Activated naive CD4-positive, alpha-beta T cell treated with anti-CD3 and anti-CD28 coated beads, Interleukin-2, amount 50 U/mL, for 72 hours (primary cell): ENCODE data around the gene SDK1. TPM values are rescaled to one million over a fixed set of nuclear protein-coding genes. Genes with fewer than 3 reads are reported as not detected.
A peak's percentile ranks its signal among the peaks of the same experiment; 100 is the strongest.
"Not testable (repeated sequence)": the region's sequence is repeated elsewhere in the genome, so short reads cannot be mapped to it uniquely, and the experiment has no call there.

Experiments
- ATAC-seq, 2 donors: fragments of 150-1000 bp; cut with Tn5 transposase; 2 replicates each; pipeline ENCODE4 v1.10.0; 2021; ENCODE audit warnings: mild to moderate bottlenecking in 2 of 2, moderate library complexity in 2 of 2
- DNase-seq, 2 donors: peaks; one replicate each; pipeline ENCODE4 v3.0.0; 2021 to 2022; ENCODE audit warnings: low spot score in 2 of 2
- H3K27ac Mint-ChIP-seq, 2 donors: one replicate each; pipeline ENCODE4 v1.8.0; 2022; ENCODE audit warnings: mild to moderate bottlenecking in 2 of 2, mixed read lengths in 2 of 2
- H3K36me3 Mint-ChIP-seq, 2 donors: one replicate each; pipeline ENCODE4 v1.8.0; 2022; ENCODE audit warnings: mixed read lengths in 2 of 2
- H3K9me3 Mint-ChIP-seq, 2 donors: one replicate each; pipeline ENCODE4 v1.8.0; 2022; ENCODE audit warnings: mixed read lengths in 2 of 2
- total RNA-seq, 2 donors: library from RNA; stranded (reverse); gene quantifications; one replicate each; pipeline ENCODE4 v1.2.3, GENCODE V29; 2022

SDK1 gene
- total RNA-seq, 2 donors from 2014 or later, result 1.3 to 2.1 TPM

DNA sequence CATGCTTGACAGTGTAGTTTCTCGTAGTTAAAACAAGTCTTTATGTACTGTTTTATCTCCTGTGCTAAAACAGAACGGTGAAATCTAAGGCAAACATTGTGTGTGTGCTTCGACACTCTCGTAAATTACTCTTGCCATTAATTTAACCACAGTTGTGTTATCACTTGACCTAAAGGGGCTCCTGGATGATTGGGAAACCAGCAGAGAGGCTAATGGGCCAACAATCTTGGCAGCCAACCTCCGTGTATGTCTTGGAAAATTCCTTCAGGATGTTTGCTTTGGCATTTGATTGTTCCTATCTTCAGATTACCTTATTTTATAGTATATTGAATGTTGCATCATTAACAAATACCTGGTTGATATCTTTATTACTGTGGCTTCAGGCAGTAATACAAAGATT, 409.5 kb downstream of the SDK1 start:
- no peak overlapping the region for H3K27ac Mint-ChIP-seq
- no peak for DNase-seq
- no peaks in the 10 kb centered on the region for H3K9me3 Mint-ChIP-seq
- H3K36me3 Mint-ChIP-seq, result no peaks in the 10 kb centered on the region
- ATAC-seq, result no peak

DNA sequence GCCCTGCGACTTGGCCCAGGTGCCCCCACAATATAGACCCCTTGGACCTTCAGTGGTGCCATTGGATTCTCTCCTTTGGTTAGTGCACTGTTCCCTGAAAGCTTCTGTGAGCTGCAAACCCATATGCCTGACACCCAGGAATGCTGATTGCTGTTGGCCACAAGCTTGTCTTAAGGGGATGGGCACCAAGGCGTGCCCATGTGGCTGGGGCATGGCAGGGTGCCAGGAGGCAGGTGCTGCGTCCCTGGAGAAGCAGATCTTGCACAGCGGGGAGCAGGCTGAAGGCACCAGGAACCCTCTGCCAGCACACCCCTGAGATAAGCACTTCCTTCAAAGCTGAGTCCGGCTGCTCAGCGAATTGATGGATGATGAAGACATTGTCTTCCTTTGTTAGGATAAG, 411.8 kb downstream of the SDK1 start:
- Mint-ChIP-seq H3K9me3 (no peaks in the 10 kb centered on the region), H3K36me3 (no peaks in the 10 kb centered on the region), H3K27ac (no peak overlapping the region)
- DNase-seq (no peak), ATAC-seq (no peak)

DNA sequence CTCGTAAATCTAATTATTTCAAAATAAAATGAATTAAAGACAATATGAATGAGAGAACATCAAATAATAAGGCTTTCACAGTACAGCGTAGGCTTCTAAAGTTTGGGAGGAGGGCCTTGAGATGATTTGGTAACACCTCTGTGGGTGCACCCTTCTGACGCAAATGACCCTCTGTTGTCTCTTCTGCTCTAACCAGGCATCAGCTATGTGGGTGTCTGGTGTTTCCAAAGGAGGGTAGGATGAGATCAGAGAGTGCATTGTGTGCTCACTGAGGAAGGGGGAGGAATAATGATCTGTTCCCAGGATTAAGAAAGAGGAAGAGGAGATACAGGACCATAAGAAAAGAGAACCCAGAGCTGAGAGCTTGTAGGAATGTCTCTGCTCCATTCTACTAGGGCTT, 420.4 kb downstream of the SDK1 start:
- DNase-seq (no peak), ATAC-seq (no peak)
- H3K27ac Mint-ChIP-seq, result no peak overlapping the region
- no peaks in the 10 kb centered on the region for H3K36me3 Mint-ChIP-seq
- no peaks in the 10 kb centered on the region for H3K9me3 Mint-ChIP-seq

- H3K27ac Mint-ChIP-seq, result no peak overlapping the region
- DNase-seq, result no peak
- peak in 1 of 2 donors; percentile 40 for ATAC-seq
- H3K9me3 Mint-ChIP-seq, result no peaks in the 10 kb centered on the region
- H3K36me3 Mint-ChIP-seq, result no peaks in the 10 kb centered on the region
Observed at GRCh38 chr7:3722396-3722922, 421.4 kb downstream of the SDK1 start.

DNA sequence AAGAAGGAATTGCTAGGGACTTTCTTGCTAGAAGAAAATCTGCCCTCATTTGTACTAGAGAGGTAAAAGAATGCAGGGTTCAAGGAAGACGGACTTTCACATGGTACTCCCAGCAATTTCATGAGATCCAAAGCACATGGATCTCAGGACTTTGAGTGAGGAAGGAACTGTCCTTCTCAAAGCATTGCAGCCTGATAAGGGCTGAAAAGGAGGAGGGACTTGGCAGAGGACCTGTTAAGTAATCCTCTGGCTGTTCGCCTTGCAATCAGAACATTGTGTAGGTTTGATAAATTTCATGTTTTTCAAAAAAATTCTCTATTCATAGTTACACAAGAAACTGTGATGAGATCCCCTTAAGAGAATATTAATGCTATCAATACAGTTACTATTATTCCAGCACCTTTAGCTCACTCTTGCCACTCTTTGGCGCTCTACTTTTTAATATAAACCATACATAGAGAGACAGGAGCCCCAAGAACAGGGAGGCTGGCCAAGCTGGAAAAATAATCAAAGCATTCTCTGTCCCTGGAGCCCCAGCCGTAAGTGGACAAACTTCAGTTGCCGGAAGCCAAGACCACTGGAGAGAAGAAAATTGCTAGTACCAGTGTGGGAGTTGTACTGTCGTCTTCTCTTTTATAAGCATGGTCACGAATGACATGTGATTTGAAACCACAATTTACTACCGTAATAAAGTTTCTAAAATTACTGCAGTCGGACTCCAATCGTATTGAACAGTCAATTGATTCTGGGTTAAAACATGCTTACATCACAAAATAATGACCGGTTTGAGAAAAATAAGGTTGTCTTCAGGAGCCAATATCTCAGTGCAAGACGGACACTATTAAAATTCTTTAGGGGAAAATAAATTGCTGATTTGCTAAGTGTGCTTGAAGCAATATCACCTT, 424.4 kb downstream of the SDK1 start:
- H3K9me3 Mint-ChIP-seq, result no peaks in the 10 kb centered on the region
- no peaks in the 10 kb centered on the region for H3K36me3 Mint-ChIP-seq

GRCh38 chr7:3730276-3730675, 429.2 kb downstream of the SDK1 start:
- Mint-ChIP-seq H3K27ac (no peak overlapping the region), H3K36me3 (peaks cover 0 to 5% of the 10 kb centered on the region in 2 donors), H3K9me3 (peaks cover 3 to 5% of the 10 kb centered on the region in 2 donors)
- ATAC-seq (no peak), DNase-seq (no peak)

More for the DNA sequence above, 424.4 kb downstream of the SDK1 start:
- DNase-seq (no peak), ATAC-seq (no peak)
- no peak overlapping the region for H3K27ac Mint-ChIP-seq

DNA sequence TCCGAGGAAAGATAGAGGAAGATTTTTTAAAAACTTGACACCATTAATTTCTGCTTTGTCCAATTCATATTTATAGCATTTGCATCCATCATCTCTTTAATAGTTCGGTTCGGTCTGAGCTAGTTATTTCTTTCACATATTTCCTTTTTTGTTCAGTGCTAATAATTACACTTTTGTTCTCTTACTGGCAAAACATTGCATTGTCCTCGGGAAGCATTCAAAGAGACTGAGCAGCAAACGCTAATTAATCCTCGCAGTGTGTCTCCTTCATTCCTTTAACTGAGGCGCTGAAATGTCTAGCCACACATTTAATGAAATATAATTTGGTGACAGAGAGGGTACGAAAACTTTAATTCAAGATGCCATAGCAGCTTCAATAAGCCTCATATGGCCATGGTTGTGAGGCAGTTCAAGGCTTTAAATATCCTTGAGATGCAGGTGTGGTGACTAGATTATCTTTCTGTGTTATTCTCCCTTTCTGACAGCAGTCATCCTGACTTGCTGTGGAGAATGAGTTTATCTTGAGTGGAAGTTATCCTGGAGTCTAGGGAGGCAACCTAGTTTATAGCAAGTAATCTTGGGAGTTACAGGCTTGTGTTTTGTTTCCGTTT, 431.4 kb downstream of the SDK1 start:
- H3K9me3 Mint-ChIP-seq, result peaks cover 3 to 5% of the 10 kb centered on the region in 2 donors

GRCh38 chr7:3733541-3734140, 432.6 kb downstream of the SDK1 start:
- peaks cover 6 to 7% of the 10 kb centered on the region in 2 donors for H3K9me3 Mint-ChIP-seq
- no peak for ATAC-seq

More for the DNA sequence above, 431.4 kb downstream of the SDK1 start:
- Mint-ChIP-seq H3K36me3 (peaks cover 0 to 5% of the 10 kb centered on the region in 2 donors), H3K27ac (no peak overlapping the region)
- ATAC-seq (no peak), DNase-seq (no peak)

DNA sequence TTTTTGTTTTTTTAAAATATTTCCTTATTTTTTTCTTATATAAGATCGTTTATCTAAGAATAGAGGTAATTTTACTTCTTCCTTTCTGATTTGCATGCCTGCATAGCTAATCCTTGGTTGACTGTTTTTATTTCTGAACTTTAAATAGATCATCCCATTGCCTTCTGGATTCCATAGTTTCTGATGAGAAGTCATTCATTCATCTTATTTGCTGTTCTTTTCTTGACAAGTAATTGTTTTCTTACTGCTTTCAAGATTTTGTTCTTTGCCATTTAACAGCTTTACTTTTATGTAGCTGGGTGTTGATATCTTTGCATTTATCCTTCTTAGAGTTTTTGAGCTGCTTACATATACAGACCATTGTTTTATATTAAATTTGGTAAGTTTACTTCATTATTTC, 437.9 kb downstream of the SDK1 start:
- ATAC-seq (no peak), DNase-seq (no peak)
- H3K36me3 Mint-ChIP-seq, result peaks cover 7 to 8% of the 10 kb centered on the region in 2 donors
- no peak overlapping the region for H3K27ac Mint-ChIP-seq
- H3K9me3 Mint-ChIP-seq, result peaks cover 10% of the 10 kb centered on the region in 2 donors

More at GRCh38 chr7:3733541-3734140, 432.6 kb downstream of the SDK1 start:
- Mint-ChIP-seq H3K27ac (no peak overlapping the region), H3K36me3 (peaks cover 5 to 7% of the 10 kb centered on the region in 2 donors)
- no peak for DNase-seq

DNA sequence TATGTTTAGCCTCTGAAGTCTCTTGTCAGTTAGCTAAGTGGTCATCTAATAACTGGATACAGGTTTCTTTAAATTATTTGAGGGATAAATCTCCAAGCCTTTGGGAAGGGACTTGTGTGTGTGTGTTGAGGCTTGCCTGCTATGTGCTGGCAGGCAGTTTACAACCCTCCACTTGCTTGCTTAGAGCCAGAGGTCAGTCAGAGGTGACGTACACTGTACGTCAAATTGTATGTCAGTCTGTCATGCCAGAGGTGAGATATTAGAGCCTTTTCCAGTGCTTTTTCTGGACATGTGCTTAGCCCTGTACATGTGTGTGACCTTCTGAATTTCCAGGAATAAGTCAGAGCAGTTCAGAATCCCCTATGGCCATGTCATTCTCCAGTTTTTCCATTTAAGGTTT, 438.9 kb downstream of the SDK1 start:
- DNase-seq, result no peak
- no peak overlapping the region for H3K27ac Mint-ChIP-seq

GRCh38 chr7:3747467-3747866, 446.4 kb downstream of the SDK1 start:
- DNase-seq (no peak), ATAC-seq (no peak)
- Mint-ChIP-seq H3K27ac (no peak overlapping the region), H3K36me3 (no peaks in the 10 kb centered on the region), H3K9me3 (no peaks in the 10 kb centered on the region)

More for the DNA sequence above, 438.9 kb downstream of the SDK1 start:
- Mint-ChIP-seq H3K36me3 (peaks cover 7 to 8% of the 10 kb centered on the region in 2 donors), H3K9me3 (peaks cover 10% of the 10 kb centered on the region in 2 donors)
- no peak for ATAC-seq

GRCh38 chr7:3748389-3748788, 447.3 kb downstream of the SDK1 start:
- DNase-seq, result no peak
- no peak for ATAC-seq
- H3K36me3 Mint-ChIP-seq, result no peaks in the 10 kb centered on the region
- no peak overlapping the region for H3K27ac Mint-ChIP-seq
- no peaks in the 10 kb centered on the region for H3K9me3 Mint-ChIP-seq

DNA sequence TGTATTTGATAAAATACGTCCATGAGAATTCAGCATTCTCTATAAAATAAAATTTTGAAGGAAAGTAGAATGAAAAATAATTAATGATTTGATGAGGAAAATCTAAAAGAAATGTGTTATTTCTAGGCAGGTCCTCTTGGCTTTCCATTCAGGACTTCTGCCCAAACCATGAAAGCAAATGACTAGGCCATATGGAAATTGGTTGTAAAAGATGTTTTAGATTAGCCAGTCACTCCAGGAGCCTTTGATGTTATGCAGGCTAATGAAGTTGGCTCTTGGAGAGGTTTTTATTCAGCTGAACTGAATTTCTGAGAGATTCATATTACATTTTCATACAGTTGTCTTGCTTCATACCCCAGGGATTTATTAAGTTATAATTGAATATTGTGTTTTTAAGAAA, 452.8 kb downstream of the SDK1 start:
- ATAC-seq (no peak), DNase-seq (no peak)
- no peak overlapping the region for H3K27ac Mint-ChIP-seq
- H3K9me3 Mint-ChIP-seq, result no peaks in the 10 kb centered on the region
- no peaks in the 10 kb centered on the region for H3K36me3 Mint-ChIP-seq

DNA sequence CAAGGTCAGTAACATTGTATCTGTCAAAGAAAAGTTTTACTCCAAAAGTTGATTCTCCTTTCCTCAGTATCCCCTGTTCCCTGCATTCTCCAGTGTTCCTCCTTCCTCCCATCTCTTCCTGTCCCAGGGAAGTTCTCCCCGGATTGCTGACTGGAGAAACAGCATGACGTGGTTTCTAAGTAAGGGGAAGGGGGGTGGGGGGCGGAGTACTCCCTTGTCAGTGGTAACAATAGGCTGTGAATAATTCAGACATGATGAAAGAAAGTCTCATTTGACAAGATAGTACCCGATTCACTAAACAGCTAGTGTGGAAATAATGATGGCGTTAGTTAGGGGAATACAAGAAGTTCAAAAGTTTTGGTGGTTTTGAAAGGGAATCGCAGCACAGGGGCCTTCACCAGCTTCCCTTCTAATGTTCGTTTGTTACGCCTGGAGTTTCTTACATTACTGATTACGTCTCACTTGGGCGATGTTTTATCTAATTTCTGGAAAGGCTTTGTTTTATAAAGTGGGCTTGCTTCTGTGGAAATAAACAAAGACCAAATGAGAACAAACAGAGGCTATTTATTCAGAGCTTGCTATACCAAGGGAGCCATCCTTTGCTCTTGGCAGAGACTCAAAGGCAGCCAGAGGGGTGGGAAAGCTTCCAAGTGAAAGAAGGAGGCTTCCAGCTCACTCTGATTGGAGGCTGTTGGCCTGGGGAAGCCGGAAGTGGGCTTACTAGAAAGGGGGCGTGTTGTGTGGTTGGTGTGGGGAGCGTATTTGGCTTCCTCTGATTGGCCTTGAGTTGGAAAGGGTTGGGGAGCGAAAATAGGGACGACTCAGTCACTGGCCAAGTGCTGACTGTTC, 453.7 kb downstream of the SDK1 start:
- ATAC-seq, result no peak
- no peaks in the 10 kb centered on the region for H3K36me3 Mint-ChIP-seq
- no peak for DNase-seq
- H3K27ac Mint-ChIP-seq, result no peak overlapping the region
- H3K9me3 Mint-ChIP-seq, result no peaks in the 10 kb centered on the region

DNA sequence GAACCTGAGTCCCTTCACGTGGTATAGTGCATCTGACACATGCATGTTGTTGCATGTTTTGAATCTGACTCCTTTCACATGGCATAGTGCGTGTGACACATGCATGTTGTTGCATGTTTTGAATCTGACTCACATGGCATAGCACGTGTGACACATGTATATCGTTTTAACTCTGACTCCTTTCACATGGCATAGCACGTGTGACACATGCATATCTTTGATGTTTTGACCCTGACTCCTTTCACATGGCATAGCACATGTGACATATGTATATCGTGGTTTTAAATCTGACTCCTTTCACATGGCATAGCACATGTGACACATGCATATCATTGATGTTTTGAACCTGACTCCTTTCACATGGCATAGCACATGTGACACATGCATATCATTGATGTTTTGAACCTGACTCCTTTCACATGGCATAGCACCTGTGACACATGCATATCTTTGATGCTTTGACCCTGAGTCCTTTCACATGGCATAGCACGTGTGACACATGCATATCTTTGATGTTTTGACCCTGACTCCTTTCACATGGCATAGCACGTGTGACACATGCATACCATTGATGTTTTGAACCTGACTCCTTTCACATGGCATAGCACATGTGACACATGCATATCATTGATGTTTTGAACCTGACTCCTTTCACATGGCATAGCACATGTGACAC, 454.9 kb downstream of the SDK1 start:
- not testable (repeated sequence) for H3K27ac Mint-ChIP-seq, H3K36me3 Mint-ChIP-seq, ATAC-seq, DNase-seq, H3K9me3 Mint-ChIP-seq

GRCh38 chr7:3757059-3757458, 456.0 kb downstream of the SDK1 start:
- H3K27ac Mint-ChIP-seq, result no peak overlapping the region
- H3K9me3 Mint-ChIP-seq, result no peaks in the 10 kb centered on the region
- no peaks in the 10 kb centered on the region for H3K36me3 Mint-ChIP-seq
- DNase-seq, result no peak
- no peak for ATAC-seq
